NCI-H2029 treated with DMSO at 0.1 percent for 48 hours (cell line): Measurements from ENCODE around the gene ADM.

Experiments
- DNase-seq: peaks from one replicate; lab custom pipeline; 2025; lab: John Stamatoyannopoulos, UW

ADM gene

GRCh38 chr11:10289765-10290380 is 15.0 kb upstream of the ADM start:
- no peak for DNase-seq

GRCh38 chr11:10291801-10292638 is 12.9 kb upstream of the ADM start:
- no peak for DNase-seq

GRCh38 chr11:10293423-10294289 is 11.2 kb upstream of the ADM start, which contains the start of gene SBF2:
SBF2 (minus strand) TSS chr11:10294219; CDS start chr11:10294069, 150 bp downstream.
- no peak for DNase-seq

GRCh38 chr11:10294290-10294953 is 10.5 kb upstream of the ADM start:
- no peak for DNase-seq

- DNase-seq = no peak
Observed at GRCh38 chr11:10295064-10295901, 9.6 kb upstream of the ADM start.

GRCh38 chr11:10298342-10298741 is 6.5 kb upstream of the ADM start:
- DNase-seq = peak; percentile 97

- DNase-seq = no peak
Observed at GRCh38 chr11:10301656-10302358, 3.1 kb upstream of the ADM start.

GRCh38 chr11:10302359-10302743 is 2.5 kb upstream of the ADM start:
- peak; percentile 60 for DNase-seq

GRCh38 chr11:10302744-10303557 is 1.9 kb upstream of the ADM start:
- DNase-seq = peak; percentile 60

GRCh38 chr11:10303558-10304363 is 1.1 kb upstream of the ADM start:
- DNase-seq = peak; percentile 64

GRCh38 chr11:10305262-10305963 is 540 bp downstream of the ADM start:
- DNase-seq = no peak

- no peak for DNase-seq
Observed at GRCh38 chr11:10305964-10306918, 1.4 kb downstream of the ADM start.

GRCh38 chr11:10307022-10307399 is 2.1 kb downstream of the ADM start:
- DNase-seq = peak; percentile 34

GRCh38 chr11:10307400-10308200 is 2.7 kb downstream of the ADM start:
- peak; percentile 66 for DNase-seq

- no peak for DNase-seq
Observed at GRCh38 chr11:10308201-10308954, 3.5 kb downstream of the ADM start.
